ENCODE results near the gene TSPYL1.

GRCh38 chr6:116244284-116244683, 35.4 kb downstream of the TSPYL1 start:
- TF ChIP-seq CTCF (IDR thresholded peaks at IDR 0.05) = no peak
- no peak for TF ChIP-seq POLR2A (IDR thresholded peaks at IDR 0.05)

Data from suprapubic skin (tissue), 3 donors.